Thyroid gland (tissue), 4 donors: Measurements from ENCODE around the gene ARSJ. TPM values are rescaled to one million over a fixed set of nuclear protein-coding genes. Genes with fewer than 3 reads are reported as not detected.
"Not testable (repeated sequence)": the region's sequence is repeated elsewhere in the genome, so short reads cannot be mapped to it uniquely, and the experiment has no call there.

Experiments
- DNase-seq, 2 donors: peaks; one replicate each; pipeline ENCODE4 v3.0.0-alpha.2; 2019
- H3K27ac ChIP-seq, 3 donors: fragments of 200-600 bp; sonication (generic); 1 replicate in 2 of 3; 2 replicates in 1 of 3; pipeline ENCODE4 v1.5.1; 2016 to 2019; ENCODE audit warnings: mild to moderate bottlenecking in 1 of 3, moderate library complexity in 1 of 3
- H3K27me3 ChIP-seq: fragments of 200-600 bp; sonication (generic); one replicate; pipeline ENCODE4 v1.5.1; 2019
- H3K36me3 ChIP-seq, 2 donors: fragments of 200-600 bp; sonication (generic); one replicate each; pipeline ENCODE4 v1.5.1; 2016 to 2019
- H3K4me1 ChIP-seq, 2 donors: fragments of 200-600 bp; sonication (generic); one replicate each; pipeline ENCODE4 v1.5.1; 2017 to 2019
- H3K4me3 ChIP-seq, 3 donors: fragments of 200-600 bp; sonication (generic); replicated peaks in 1 of 3; 1 replicate in 2 of 3; 2 replicates in 1 of 3; pipeline ENCODE4 v1.5.1; 2016; ENCODE audit warnings: mild to moderate bottlenecking in 1 of 3
- H3K9me3 ChIP-seq: fragments of 200-600 bp; sonication (generic); one replicate; pipeline ENCODE4 v1.5.1; 2017
- CTCF ChIP-seq, 6 experiments: fragments of 200-600 bp in 3 of 6; fragments of 450-650 bp in 3 of 6; sonication (generic) in 3 of 6; IDR thresholded peaks; one replicate each; pipeline ENCODE4 v1.5.1; 2016 to 2019; ENCODE audit warnings: antibody characterized with exemption in 6 of 6, mild to moderate bottlenecking in 2 of 6, inconsistent platforms in 1 of 6, moderate library complexity in 1 of 6
- POLR2A ChIP-seq, 2 donors: fragments of 450-650 bp; IDR thresholded peaks; one replicate each; pipeline ENCODE4 v1.6.1; 2017; ENCODE audit warnings: antibody characterized with exemption in 2 of 2, mild to moderate bottlenecking in 2 of 2, moderate library complexity in 1 of 2
- WGBS, 2 donors: methylation state at CpG; one replicate each; pipeline ENCODE4 v1.1.5; 2017; 5-methylcytosine and 5-hydroxymethylcytosine counted together
- intact Hi-C: fragments of 100-400 bp; cut with DNase I; formaldehyde crosslinking; loops from one replicate; pipeline ENCODE4 v1.15.1; 2023
- total RNA-seq, 4 donors: library from RNA; depleted of rRNA; stranded (reverse); fragments of >200 nt; gene quantifications; one replicate each; pipeline ENCODE4 v1.2.3, GENCODE V29; 2016

The ARSJ gene
- total RNA-seq, 4 donors from 2014 or later = 1.6 to 3.4 (median 2.7) TPM

GRCh38 chr4:114015444-114015899 is 36.0 kb upstream of the ARSJ start:
- DNase-seq = no peak
- no peak for TF ChIP-seq POLR2A (IDR thresholded peaks at IDR 0.05)
- no peak for TF ChIP-seq CTCF (IDR thresholded peaks at IDR 0.05)
- H3K4me1 ChIP-seq = no peaks in the 10 kb centered on the region
- no peaks in the 10 kb centered on the region for H3K36me3 ChIP-seq
- H3K27ac ChIP-seq = no peak overlapping the region
- no peaks in the 10 kb centered on the region for H3K9me3 ChIP-seq
- WGBS, 2 donors = 54 to 72% methylated on average over 1 of the region's 1 CpG
- intact Hi-C loops = no loop called here
- H3K4me3 ChIP-seq = no peak overlapping the region
- H3K27me3 ChIP-seq = no peaks in the 10 kb centered on the region

- H3K4me1 ChIP-seq, DNase-seq, H3K36me3 ChIP-seq, H3K4me3 ChIP-seq, H3K27ac ChIP-seq, H3K9me3 ChIP-seq, H3K27me3 ChIP-seq, intact Hi-C loops: not testable (repeated sequence)
- WGBS, 2 donors = 86 to 93% methylated on average over 4 of the region's 4 CpGs
These were observed 33.8 kb upstream of the ARSJ start for GRCh38 chr4:114013201-114013600.

- intact Hi-C loops = no loop called here
- TF ChIP-seq POLR2A (IDR thresholded peaks at IDR 0.05) (no peak), CTCF (IDR thresholded peaks at IDR 0.05) (no peak)
These were observed 33.3 kb upstream of the ARSJ start for GRCh38 chr4:114012749-114013148.

GRCh38 chr4:114005569-114006442 is 26.4 kb upstream of the ARSJ start:
- TF ChIP-seq POLR2A (IDR thresholded peaks at IDR 0.05) = no peak
- TF ChIP-seq CTCF (IDR thresholded peaks at IDR 0.05) = no peak
- DNase-seq = no peak
- intact Hi-C loops = no loop called here
- no peak overlapping the region for H3K27ac ChIP-seq
- no peaks in the 10 kb centered on the region for H3K27me3 ChIP-seq
- H3K4me1 ChIP-seq = no peaks in the 10 kb centered on the region
- no peaks in the 10 kb centered on the region for H3K9me3 ChIP-seq
- 80 to 86% methylated on average over 4 of the region's 4 CpGs for WGBS, 2 donors
- H3K36me3 ChIP-seq = no peaks in the 10 kb centered on the region
- no peak overlapping the region for H3K4me3 ChIP-seq

More at GRCh38 chr4:114012749-114013148, 33.3 kb upstream of the ARSJ start:
- WGBS, 2 donors = 45 to 62% methylated on average over 3 to 7 of the region's 8 CpGs
- Histone ChIP-seq H3K27ac (no peak overlapping the region), H3K4me3 (no peak overlapping the region), H3K9me3 (no peaks in the 10 kb centered on the region), H3K4me1 (no peaks in the 10 kb centered on the region), H3K27me3 (no peaks in the 10 kb centered on the region), H3K36me3 (no peaks in the 10 kb centered on the region)
- no peak for DNase-seq

- DNase-seq, intact Hi-C loops, H3K4me1 ChIP-seq, H3K9me3 ChIP-seq, H3K27me3 ChIP-seq, H3K36me3 ChIP-seq, H3K4me3 ChIP-seq, H3K27ac ChIP-seq: not testable (repeated sequence)
- 91% methylated on average over 20 of the region's 20 CpGs for WGBS, 2 donors
These were observed 25.2 kb upstream of the ARSJ start for GRCh38 chr4:114004483-114005226.

- no peaks in the 10 kb centered on the region for H3K4me1 ChIP-seq
- H3K27me3 ChIP-seq = no peaks in the 10 kb centered on the region
- intact Hi-C loops = no loop called here
- H3K36me3 ChIP-seq = no peaks in the 10 kb centered on the region
- H3K9me3 ChIP-seq = no peaks in the 10 kb centered on the region
- H3K4me3 ChIP-seq = no peak overlapping the region
- TF ChIP-seq POLR2A (IDR thresholded peaks at IDR 0.05) (no peak), CTCF (IDR thresholded peaks at IDR 0.05) (no peak)
- no peak for DNase-seq
- no peak overlapping the region for H3K27ac ChIP-seq
- WGBS, 2 donors = 82 to 86% methylated on average over 1 of the region's 1 CpG
These were observed 19.1 kb upstream of the ARSJ start for GRCh38 chr4:113998531-113998930.
